GM12875 (cell line): ENCODE data around the gene CATSPER3.

ENCODE experiments used
- H3K4me3 ChIP-seq: one replicate; pipeline ENCODE4 v1.5.1; 2011; ENCODE audit warnings: low read depth, low read length, control low read depth
- TF ChIP-seq, protein P1 (sequence below): IDR thresholded peaks from 2 replicates; pipeline ENCODE4 v1.5.1; 2011; ENCODE audit warnings: low read depth, mild to moderate bottlenecking, control low read depth, inconsistent platforms, low read length, moderate library complexity, borderline replicate concordance; ENCODE audit not compliant: insufficient read depth

CATSPER3 gene

DNA sequence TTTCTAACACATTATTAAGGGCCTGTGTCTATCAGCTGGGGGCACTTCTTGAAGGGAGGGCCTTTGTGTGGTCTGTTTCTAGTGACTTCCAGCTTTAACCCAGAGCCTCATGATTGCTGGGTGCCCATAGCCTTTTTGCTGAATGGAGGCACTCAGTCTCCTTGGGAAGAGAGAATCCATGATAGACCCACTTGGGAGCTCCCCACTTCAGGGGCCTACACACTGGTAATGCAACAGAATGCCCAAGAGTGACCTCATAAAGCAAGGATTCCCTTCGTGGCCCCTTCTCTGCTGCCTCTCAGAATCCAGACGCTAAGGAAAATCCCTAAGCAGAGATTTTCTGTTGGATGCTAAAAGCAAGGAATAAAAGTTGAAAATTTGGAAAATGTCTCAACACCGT is at the start of gene CATSPER3:
Gene CATSPER3, plus strand, starts transcription at position 301 of the 400 bp plus-strand sequence. Its CDS starts 85 bp downstream, at position 386.
- TF ChIP-seq, protein P1, sequence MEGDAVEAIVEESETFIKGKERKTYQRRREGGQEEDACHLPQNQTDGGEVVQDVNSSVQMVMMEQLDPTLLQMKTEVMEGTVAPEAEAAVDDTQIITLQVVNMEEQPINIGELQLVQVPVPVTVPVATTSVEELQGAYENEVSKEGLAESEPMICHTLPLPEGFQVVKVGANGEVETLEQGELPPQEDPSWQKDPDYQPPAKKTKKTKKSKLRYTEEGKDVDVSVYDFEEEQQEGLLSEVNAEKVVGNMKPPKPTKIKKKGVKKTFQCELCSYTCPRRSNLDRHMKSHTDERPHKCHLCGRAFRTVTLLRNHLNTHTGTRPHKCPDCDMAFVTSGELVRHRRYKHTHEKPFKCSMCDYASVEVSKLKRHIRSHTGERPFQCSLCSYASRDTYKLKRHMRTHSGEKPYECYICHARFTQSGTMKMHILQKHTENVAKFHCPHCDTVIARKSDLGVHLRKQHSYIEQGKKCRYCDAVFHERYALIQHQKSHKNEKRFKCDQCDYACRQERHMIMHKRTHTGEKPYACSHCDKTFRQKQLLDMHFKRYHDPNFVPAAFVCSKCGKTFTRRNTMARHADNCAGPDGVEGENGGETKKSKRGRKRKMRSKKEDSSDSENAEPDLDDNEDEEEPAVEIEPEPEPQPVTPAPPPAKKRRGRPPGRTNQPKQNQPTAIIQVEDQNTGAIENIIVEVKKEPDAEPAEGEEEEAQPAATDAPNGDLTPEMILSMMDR: no peak
- no peak within 1 kb of the TSS for H3K4me3 ChIP-seq

DNA sequence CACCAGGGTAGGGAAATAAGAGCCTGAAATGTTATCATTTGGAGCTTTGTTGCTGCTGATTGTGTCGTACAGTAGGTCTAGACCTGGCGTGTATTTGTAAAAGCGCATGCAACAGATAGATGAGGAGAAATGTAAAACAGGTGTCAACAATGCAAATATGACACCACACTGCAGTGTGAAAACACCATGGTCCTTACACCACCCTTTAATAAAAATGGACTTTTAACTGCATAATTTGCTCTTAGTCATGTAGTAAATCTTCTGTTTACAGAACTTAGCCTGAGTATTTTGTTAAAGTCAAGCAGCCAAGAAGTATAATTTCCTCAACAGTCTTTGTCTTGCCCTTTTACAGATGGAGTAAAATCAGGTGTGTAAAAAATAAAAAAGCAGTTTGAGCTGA is 48.8 kb upstream of the CATSPER3 start:
- H3K4me3 ChIP-seq: no peak overlapping the region
- TF ChIP-seq, protein P1: no peak

DNA sequence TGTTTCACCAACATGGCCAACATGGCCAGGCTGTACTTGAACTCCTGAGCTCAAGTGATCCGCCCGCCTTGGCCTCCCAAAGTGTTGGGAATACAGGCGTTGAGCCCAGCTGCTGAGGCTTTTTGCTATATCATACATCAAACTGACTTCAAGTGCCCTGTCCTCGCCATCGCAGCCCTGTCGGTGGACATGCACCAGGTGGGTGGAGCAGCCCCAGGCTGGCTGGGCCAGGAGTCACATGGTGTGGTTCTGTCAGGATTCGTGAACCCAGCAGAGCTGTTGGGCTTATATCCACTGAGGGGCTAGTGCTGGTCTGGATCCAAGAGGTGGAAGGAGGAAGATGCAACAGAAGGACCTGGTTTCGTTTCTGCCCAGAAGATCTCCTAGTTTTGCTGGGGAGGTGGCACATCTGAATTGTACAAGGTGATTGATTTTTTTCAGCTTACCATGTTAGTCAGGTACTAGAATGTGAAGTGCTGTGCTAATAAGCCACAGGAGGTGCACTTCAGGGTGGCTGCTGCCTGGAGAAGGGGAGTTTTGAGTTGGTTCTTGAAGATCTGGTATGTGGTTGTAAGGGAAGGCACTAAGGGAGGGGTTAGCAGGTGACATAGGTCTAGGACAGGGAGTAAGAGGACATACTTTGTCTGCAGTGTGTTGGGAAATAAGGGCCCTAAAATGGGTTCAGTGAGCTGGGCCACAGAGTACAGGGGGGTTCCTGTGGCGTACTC is 46.7 kb upstream of the CATSPER3 start:
- no peak overlapping the region for H3K4me3 ChIP-seq
- TF ChIP-seq, protein P1: no peak

DNA sequence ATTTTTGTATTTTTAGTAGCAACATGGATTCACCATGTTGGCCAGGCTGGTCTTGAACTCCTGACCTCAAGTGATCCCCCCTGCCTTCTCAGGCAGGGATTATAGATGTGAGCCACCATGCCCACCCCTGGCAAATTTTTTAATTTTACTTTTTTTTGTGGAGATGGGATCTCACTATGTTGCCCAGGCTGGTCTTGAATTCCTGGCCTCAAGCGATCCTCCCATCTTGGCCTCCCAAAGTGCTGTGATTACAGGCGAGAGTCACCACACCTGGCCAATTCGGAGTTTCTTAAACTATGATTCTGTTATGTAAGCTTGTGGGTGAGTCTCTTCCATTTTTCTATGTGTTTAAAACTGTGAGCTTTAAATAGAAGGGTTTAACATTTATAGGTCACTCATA is 35.2 kb upstream of the CATSPER3 start:
- no peak overlapping the region for H3K4me3 ChIP-seq
- TF ChIP-seq, protein P1: no peak

DNA sequence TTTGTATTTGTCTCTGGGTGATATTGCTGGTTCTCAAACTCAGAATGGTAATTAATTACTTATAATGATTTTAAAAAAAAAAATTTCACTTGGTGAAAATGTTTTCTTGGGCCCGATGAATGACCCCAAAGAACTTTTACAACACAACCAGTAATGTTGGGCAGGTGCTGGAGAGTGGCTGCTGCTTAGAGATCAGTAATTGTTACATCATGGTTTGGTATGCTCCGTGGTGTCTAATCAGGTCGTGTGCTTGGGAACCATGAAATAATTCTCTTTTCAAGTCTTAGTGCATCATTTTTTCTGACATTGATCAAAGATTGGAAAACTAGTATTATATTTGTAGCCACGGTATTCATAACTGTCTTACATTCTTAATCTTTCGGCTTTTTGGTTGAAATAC is 33.5 kb upstream of the CATSPER3 start:
- no peak overlapping the region for H3K4me3 ChIP-seq
- TF ChIP-seq, protein P1: no peak

DNA sequence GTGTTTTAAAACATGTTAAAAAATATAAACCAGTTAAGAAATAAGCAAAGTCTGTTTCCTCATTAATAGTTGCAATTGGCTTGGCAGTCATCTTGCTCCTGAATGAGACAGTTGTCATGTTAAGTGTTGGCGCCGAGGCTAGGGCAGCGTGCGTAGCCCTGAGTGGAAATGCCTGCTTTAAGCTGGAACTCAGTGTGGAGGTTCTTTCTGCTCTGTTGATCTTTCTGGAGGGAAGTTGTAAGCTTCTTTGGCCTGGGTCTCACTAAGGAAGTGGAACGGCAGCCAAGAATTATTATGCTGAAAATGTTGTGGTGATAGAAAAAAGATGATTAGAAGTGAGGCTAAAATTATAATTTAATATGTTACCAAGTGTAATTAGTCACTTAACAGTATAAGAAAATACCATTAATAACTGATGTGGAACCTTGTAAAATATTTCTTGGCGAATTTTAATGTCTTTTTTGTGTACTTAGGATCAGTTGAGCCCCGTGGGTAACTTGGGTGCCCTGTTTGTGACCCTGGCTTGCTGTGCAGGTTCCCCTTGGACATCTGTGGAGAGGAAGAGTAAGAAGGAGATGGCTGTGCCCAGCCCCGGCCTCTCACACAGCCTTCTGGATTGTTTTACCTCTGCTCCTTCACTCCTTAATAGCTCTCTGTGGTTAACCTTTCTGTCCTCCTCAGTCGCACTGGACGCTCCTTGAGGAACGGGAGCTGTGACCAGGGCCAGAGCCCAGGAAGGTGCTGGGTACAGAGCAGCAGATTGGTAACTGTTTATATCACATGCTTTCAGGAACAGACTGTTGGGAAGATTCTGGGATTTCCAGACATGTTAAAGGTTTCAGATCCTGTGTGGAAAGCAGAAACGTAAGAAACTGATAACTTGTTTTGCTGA is 31.8 kb upstream of the CATSPER3 start:
- H3K4me3 ChIP-seq: no peak overlapping the region
- TF ChIP-seq, protein P1: no peak
